ENCODE data around the gene FASTKD3.
A peak's percentile ranks its signal among the peaks of the same experiment; 100 is the strongest.
"Not testable (repeated sequence)": the region's sequence is repeated elsewhere in the genome, so short reads cannot be mapped to it uniquely, and the experiment has no call there.

Gene FASTKD3

GRCh38 chr5:7868773-7869473, at the start of gene FASTKD3, which contains the start of gene MTRR:
Gene FASTKD3 (minus strand): TSS chr5:7869031. CDS start chr5:7868083, 948 bp downstream.
Gene MTRR (plus strand): TSS chr5:7869148. CDS start chr5:7870795, 1,647 bp downstream.
- Mint-ChIP-seq H3K36me3 (ENCODE audit: low read depth) (peaks cover 56% of the 10 kb centered on the region), H3K9me3 (no peaks in the 10 kb centered on the region), H3K27me3 (no peaks in the 10 kb centered on the region), H3K4me1 (peaks cover 75% of the 10 kb centered on the region), H3K4me3 (peak within 1 kb of the TSS; percentile 99), H3K27ac (peak within 1 kb of the TSS; percentile 94)
- peak; percentile 90 for DNase-seq
- ATAC-seq = peak; percentile 100

- no peak overlapping the region for H3K27ac Mint-ChIP-seq
- H3K4me1 Mint-ChIP-seq = no peaks in the 10 kb centered on the region
- peaks cover 17% of the 10 kb centered on the region for H3K9me3 Mint-ChIP-seq
- peaks cover 6% of the 10 kb centered on the region for H3K27me3 Mint-ChIP-seq
- ATAC-seq (no peak), DNase-seq (no peak)
- no peak overlapping the region for H3K4me3 Mint-ChIP-seq
- peaks cover 8% of the 10 kb centered on the region for H3K36me3 Mint-ChIP-seq (ENCODE audit: low read depth)
Measured at GRCh38 chr5:7917130-7918123, 48.6 kb upstream of the FASTKD3 start.

- peaks cover 24% of the 10 kb centered on the region for H3K9me3 Mint-ChIP-seq
- H3K36me3 Mint-ChIP-seq (ENCODE audit: low read depth) = peaks cover 14% of the 10 kb centered on the region
- H3K4me3 Mint-ChIP-seq = no peak overlapping the region
- H3K4me1 Mint-ChIP-seq = no peaks in the 10 kb centered on the region
- H3K27ac Mint-ChIP-seq = no peak overlapping the region
- H3K27me3 Mint-ChIP-seq = peaks cover 2% of the 10 kb centered on the region
- no peak for DNase-seq
- no peak for ATAC-seq
Measured at GRCh38 chr5:7916171-7916804, 47.5 kb upstream of the FASTKD3 start.

DNA sequence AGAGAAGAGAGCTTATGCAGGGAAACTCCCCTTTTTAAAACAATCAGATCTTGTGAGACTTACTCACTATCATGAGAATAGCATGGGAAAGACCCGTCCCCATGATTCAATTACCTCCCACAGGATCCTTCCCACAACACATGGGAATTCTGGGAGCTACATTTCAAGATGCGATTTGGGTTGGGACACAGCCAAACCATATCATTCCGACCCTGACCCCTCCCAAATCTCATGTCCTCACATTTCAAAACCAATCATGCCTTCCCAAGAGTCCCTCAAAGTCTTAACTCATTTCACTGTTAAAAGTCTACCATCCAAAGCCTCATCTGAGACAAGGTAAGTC, 42.6 kb upstream of the FASTKD3 start:
- ATAC-seq, H3K27me3 Mint-ChIP-seq: not testable (repeated sequence)
- H3K36me3 Mint-ChIP-seq (ENCODE audit: low read depth) = peaks cover 57% of the 10 kb centered on the region

DNA sequence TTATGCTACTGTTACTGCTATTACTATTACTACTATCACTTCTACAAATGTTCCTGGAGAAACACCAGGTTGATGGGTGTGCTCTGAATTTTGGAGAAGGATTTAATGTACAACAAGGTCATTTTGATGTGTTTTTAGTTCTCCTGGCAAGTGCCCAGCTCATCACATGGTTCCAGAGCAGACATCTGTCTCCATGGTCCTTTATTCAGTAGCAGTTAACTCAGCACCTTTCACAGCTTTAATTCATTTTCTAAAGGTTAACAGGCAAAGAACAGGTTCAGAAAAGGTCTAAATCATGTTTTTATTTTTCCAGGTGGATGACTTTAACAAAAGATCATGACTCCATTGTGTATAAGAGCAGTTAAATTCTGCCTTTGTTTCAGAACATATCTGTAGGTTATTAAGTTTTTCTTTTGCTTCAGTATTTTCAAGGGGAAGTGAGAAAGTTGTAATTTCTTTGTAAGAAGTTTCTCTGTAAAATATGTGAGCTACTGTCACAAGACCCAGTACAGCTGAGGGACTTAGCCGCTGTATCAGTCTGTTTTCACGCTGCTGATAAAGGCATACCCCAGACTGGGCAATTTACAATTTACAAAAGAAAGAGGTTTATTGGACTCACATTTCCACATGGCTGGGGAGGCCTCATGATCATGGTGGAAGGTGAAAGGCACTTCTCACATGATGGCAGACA, 42.1 kb upstream of the FASTKD3 start:
- no peak overlapping the region for H3K27ac Mint-ChIP-seq
- H3K4me1 Mint-ChIP-seq = no peaks in the 10 kb centered on the region
- no peaks in the 10 kb centered on the region for H3K27me3 Mint-ChIP-seq
- H3K36me3 Mint-ChIP-seq (ENCODE audit: low read depth) = peaks cover 61% of the 10 kb centered on the region
- no peak overlapping the region for H3K4me3 Mint-ChIP-seq
- ATAC-seq (no peak), DNase-seq (no peak)
- peaks cover 57% of the 10 kb centered on the region for H3K9me3 Mint-ChIP-seq

More for the DNA sequence above, 42.6 kb upstream of the FASTKD3 start:
- H3K9me3 Mint-ChIP-seq = peaks cover 56% of the 10 kb centered on the region
- not testable (repeated sequence) for H3K4me1 Mint-ChIP-seq, DNase-seq, H3K4me3 Mint-ChIP-seq, H3K27ac Mint-ChIP-seq

- peaks cover 9% of the 10 kb centered on the region for H3K4me1 Mint-ChIP-seq
- ATAC-seq (no peak), DNase-seq (no peak)
- H3K27me3 Mint-ChIP-seq = no peaks in the 10 kb centered on the region
- H3K4me3 Mint-ChIP-seq = no peak overlapping the region
- peaks cover 85% of the 10 kb centered on the region for H3K36me3 Mint-ChIP-seq (ENCODE audit: low read depth)
- peaks cover 52% of the 10 kb centered on the region for H3K9me3 Mint-ChIP-seq
- no peak overlapping the region for H3K27ac Mint-ChIP-seq
Measured at GRCh38 chr5:7908317-7908716, 39.5 kb upstream of the FASTKD3 start.

DNA sequence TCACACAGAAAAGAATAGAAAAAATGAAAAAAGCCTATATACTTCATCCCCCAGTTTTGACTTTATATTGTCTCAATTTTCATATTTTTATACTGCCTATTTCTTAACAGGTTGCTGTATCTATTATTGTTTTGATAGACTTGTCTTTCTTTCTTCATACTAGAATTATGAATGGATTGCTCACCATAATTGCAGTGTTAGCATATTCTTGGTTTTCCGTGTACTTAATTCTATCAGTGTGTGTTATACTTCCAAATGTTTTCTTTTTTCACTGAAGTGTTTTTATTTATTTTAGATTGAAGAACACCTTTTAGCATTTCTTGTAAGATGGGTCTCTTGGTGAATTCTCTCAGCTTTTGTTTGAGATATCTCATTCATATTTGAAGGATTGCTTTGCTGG, 38.8 kb upstream of the FASTKD3 start:
- Mint-ChIP-seq H3K4me3 (no peak overlapping the region), H3K27me3 (no peaks in the 10 kb centered on the region)

GRCh38 chr5:7904170-7904569, 35.3 kb upstream of the FASTKD3 start:
- Mint-ChIP-seq H3K4me1 (peaks cover 22% of the 10 kb centered on the region), H3K27me3 (no peaks in the 10 kb centered on the region), H3K9me3 (peaks cover 23% of the 10 kb centered on the region), H3K27ac (no peak overlapping the region), H3K36me3 (ENCODE audit: low read depth) (peaks cover 81% of the 10 kb centered on the region), H3K4me3 (no peak overlapping the region)
- DNase-seq = no peak
- ATAC-seq = peak; percentile 76

More for the DNA sequence above, 38.8 kb upstream of the FASTKD3 start:
- DNase-seq (no peak), ATAC-seq (no peak)
- Mint-ChIP-seq H3K4me1 (peaks cover 14% of the 10 kb centered on the region), H3K27ac (no peak overlapping the region), H3K9me3 (peaks cover 45% of the 10 kb centered on the region), H3K36me3 (ENCODE audit: low read depth) (peaks cover 86% of the 10 kb centered on the region)

- ATAC-seq = no peak
- H3K27ac Mint-ChIP-seq = no peak overlapping the region
Measured at GRCh38 chr5:7902666-7903625, 34.1 kb upstream of the FASTKD3 start.

DNA sequence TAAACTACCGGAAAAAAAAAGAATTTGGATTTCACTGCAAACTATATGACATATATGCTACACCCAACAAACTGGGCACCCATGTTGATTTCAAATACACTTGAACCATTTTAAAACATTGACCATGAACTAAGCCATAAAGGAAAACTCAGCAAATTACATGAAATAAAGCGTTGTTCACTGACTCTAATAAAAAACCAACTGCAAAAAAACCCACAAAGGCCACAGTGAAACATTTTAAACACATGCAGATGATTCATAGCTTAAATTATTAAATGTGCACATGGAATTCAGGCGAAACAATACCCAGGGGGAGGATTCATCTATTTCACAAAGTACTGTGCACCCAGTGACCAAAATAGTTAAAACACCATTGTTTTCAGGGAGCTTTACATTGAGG, 33.4 kb upstream of the FASTKD3 start:
- peaks cover 9% of the 10 kb centered on the region for H3K9me3 Mint-ChIP-seq
- no peaks in the 10 kb centered on the region for H3K27me3 Mint-ChIP-seq
- peaks cover 75% of the 10 kb centered on the region for H3K36me3 Mint-ChIP-seq (ENCODE audit: low read depth)
- DNase-seq = no peak
- ATAC-seq = no peak
- no peak overlapping the region for H3K4me3 Mint-ChIP-seq
- peaks cover 22% of the 10 kb centered on the region for H3K4me1 Mint-ChIP-seq
- no peak overlapping the region for H3K27ac Mint-ChIP-seq

More at GRCh38 chr5:7902666-7903625, 34.1 kb upstream of the FASTKD3 start:
- Mint-ChIP-seq H3K4me1 (peaks cover 22% of the 10 kb centered on the region), H3K4me3 (no peak overlapping the region), H3K36me3 (ENCODE audit: low read depth) (peaks cover 81% of the 10 kb centered on the region), H3K9me3 (peaks cover 15% of the 10 kb centered on the region), H3K27me3 (no peaks in the 10 kb centered on the region)
- DNase-seq = no peak

DNA sequence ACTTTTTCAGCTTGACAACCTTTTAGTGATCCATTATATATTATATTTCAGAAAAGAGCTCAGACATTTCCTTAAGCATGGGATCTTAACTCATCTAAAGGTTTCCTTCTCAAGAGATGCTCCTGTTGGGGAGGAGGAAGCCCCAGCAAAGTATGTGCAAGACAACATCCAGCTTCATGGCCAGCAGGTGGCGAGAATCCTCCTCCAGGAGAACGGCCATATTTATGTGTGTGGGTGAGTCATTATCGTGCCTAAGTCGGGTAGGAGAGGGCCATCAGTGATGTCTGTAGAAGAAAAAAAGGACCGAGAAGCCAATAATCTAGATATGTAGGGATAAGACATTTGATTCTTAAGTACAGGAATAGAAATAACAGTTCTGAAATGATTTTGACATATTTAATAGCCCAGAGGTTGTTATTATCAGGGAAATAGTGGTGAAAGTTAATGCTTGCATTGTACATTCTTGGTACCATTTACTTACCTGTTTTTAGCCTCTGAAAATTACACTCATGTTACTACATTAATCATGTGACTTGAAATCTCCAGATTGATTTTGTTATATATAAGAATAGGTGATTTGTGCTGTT, 28.3 kb upstream of the FASTKD3 start:
- no peaks in the 10 kb centered on the region for H3K9me3 Mint-ChIP-seq
- ATAC-seq (no peak), DNase-seq (peak; percentile 27)
- no peak overlapping the region for H3K27ac Mint-ChIP-seq
- peaks cover 22% of the 10 kb centered on the region for H3K4me1 Mint-ChIP-seq
- no peak overlapping the region for H3K4me3 Mint-ChIP-seq
- H3K27me3 Mint-ChIP-seq = no peaks in the 10 kb centered on the region
- peaks cover 76% of the 10 kb centered on the region for H3K36me3 Mint-ChIP-seq (ENCODE audit: low read depth)

- ATAC-seq (peak; percentile 77), DNase-seq (no peak)
- Mint-ChIP-seq H3K36me3 (ENCODE audit: low read depth) (peaks cover 76% of the 10 kb centered on the region), H3K9me3 (no peaks in the 10 kb centered on the region), H3K27ac (no peak overlapping the region), H3K4me1 (peaks cover 20% of the 10 kb centered on the region), H3K4me3 (no peak overlapping the region), H3K27me3 (no peaks in the 10 kb centered on the region)
Measured at GRCh38 chr5:7894860-7895259, 26.0 kb upstream of the FASTKD3 start.

GRCh38 chr5:7894439-7894838, 25.6 kb upstream of the FASTKD3 start:
- DNase-seq = no peak
- Mint-ChIP-seq H3K4me3 (no peak overlapping the region), H3K36me3 (ENCODE audit: low read depth) (peaks cover 76% of the 10 kb centered on the region), H3K9me3 (no peaks in the 10 kb centered on the region), H3K4me1 (peaks cover 20% of the 10 kb centered on the region), H3K27ac (no peak overlapping the region), H3K27me3 (no peaks in the 10 kb centered on the region)
- ATAC-seq = no peak

All from activated naive CD8-positive, alpha-beta T cell treated with anti-CD3 and anti-CD28 coated beads, Interleukin-2, amount 50 U/mL, for 24 hours (primary cell).